Activated naive CD4-positive, alpha-beta T cell (primary cell): ENCODE measurements around the gene EVL.
"Not testable (repeated sequence)": the region's sequence is repeated elsewhere in the genome, so short reads cannot be mapped to it uniquely, and the experiment has no call there.

Source experiments
- DNase-seq, 4 experiments: peaks; one replicate each; lab custom pipeline; 2025; lab: John Stamatoyannopoulos, UW

Gene EVL, protein sequence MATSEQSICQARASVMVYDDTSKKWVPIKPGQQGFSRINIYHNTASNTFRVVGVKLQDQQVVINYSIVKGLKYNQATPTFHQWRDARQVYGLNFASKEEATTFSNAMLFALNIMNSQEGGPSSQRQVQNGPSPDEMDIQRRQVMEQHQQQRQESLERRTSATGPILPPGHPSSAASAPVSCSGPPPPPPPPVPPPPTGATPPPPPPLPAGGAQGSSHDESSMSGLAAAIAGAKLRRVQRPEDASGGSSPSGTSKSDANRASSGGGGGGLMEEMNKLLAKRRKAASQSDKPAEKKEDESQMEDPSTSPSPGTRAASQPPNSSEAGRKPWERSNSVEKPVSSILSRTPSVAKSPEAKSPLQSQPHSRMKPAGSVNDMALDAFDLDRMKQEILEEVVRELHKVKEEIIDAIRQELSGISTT

DNA sequence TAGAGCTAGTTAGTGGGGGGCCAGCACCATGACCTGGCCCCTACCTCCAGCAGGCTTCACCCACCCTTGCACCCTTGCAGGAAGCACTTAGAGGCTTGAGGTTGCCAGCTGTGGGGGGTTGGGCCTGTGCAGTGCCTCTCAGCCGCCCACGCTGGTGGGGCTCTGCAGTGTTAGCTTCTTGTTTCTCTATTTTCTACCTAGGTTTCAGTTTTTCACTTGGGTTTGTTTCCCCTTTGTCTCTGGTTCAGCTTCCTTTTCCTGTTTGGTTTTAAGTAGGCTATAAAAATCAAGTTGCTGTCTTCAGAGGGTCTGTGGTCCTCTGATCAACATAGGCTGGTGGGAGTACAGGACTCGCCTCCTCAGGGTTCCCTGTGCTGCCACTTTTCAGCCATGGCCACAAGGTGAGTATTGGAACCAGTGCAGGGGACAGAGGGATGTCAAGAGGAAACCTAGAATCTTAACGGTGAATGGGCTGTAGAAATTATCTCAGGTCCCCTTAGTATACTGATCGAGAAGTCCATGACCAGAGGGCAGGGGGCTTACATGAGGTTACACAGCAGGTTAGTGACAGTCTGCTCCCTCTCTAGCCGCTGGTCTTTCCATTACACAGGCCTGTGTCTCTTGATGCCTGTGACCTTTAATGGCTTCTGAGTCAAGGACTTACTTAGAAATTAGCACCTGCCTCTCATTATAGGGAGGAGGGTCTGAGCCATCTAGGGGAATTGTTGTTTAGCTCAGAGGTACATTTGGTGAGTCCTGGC is at the start of gene EVL:
EVL (plus strand) TSS at position 312 of the 761 bp plus-strand sequence; CDS start at position 391, 79 bp downstream.
- peak; percentile 36 to 70 (median 56) for DNase-seq

DNA sequence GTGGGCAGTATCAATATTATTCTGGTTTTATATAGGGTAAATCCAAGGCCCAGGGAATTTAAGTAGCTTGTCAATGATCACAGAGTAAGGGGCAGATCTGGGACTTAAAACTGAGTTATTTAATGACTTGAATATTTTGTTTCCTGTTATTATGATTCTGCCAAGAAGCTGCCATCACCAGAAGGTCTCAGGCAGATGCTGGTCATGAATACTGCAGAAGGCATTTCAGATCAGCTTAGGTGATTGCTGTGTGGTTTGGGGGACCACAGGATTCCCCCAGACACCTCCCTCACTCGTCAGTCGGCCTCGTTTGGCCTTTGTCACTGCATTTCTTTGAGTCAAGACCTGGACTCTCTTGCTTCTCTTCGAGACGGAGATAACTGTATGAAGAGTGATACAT is 47.7 kb upstream of the EVL start:
- no peak for DNase-seq

DNA sequence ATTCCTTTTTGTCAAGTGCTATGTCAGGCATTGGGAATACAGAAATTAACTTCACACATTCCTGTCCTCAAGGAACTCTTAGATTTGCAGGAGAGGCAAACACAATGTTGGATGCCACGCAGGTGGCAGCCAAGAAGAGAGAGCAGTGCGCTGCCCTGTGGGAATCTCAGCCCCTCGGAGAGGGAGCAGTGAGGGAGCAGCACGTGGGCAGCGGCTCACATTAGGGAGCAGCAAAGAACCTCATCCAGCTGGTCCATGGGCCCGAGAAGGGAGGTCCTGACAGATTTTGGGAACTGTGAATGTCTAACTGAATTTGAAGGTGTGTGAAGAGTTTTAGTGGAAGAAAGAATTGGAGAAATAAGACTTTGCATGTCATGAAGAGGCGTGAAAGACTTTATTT is 47.2 kb upstream of the EVL start:
- no peak for DNase-seq

DNA sequence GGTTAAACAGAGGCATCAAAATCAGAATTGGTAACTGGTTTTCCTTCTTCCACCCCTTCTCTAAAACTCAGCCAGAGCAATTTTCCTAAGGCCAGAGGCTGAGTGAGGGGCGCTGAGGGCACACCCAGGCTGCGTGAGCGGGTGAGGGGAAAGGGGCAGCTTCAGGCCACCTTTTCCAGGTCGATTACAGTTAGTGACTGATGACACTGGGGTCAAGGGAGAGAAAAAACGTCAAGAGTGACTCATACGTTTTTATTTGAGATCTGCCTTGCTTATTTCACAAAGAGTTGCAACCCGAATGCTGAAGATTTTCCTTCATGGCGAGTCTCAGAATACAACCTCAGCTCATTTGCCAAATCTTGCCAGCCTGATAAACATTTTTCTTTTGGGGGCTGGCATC is 46.7 kb upstream of the EVL start:
- no peak for DNase-seq

DNA sequence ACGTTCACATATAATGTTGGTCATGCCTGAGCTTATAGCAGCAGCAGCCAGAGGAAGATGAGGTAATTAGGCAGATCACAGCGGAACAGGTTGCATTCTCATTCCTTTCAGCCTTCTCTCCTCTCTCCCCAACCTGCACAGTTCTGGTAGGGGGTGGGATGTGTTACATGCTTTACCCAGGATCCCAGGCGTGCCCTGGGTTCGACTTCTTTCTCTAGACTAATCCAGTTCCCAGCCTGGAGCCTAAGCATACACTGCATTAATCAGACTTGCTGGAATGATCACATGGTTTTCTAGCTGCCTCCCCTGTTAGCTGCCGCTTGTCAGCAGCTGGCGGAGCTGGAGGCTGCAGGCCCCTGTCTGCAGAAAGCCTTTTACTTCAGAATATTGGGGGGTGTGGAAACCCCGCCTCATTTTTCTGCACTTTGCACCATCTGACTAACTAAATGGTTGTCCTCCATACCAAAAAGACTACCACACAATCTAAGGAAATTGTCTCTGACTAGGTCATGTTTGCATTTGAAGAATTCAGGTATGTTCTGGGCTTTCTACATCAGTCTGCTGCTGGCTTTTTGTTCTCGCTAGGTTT is 46.0 kb upstream of the EVL start:
- DNase-seq, result no peak

DNA sequence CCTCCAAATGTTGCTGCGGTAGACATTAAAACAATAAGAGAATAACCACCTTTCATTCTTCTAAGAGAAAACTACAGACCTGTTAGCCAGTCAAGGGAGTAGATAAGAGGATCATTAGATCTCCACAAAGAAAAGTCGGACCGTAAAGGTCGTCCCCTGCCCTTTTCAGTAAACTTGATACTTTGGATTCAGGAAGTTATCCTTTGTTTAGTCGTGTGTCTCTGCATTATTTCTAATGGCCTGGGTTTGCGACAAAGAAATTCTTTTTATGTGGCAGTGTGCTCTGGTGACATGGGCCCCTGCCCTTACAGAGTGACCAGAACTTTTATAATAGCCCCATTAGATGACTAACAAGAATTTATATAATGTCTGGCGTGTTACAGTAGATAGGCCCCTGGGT is 44.6 kb upstream of the EVL start:
- no peak for DNase-seq

DNA sequence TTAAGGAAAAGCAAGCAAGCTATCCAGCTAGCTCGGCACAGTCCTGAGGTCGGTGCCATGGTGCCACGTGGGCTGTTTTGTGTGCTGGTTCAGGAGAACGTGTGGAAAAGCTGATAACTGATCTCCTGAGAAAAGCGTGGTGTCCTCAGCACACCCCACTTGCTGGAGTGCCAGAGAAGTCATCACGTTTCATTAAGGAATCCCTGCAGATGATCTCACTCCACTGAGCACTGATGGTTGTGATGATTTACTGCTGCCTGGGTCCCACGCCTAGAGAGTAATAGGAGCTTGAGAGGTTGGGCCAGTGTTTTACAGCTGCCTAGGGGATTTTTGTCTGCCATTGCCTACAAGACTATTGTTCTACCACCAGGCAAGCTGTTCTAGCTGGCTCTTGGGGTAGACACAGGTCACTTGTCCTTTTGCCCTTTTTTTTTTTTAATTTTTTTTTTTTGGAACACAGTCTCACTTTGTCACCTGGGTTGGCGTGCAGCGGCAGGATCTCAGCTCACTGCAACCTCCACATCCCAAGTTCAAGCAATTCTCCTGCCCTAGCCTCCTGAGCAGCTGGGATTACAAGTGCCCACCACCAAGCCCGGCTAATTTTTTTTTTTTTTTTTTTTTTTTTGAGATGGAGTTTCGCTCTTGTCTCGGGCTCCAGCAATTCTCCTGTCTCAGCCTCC is 42.3 kb upstream of the EVL start:
- no peak for DNase-seq

DNA sequence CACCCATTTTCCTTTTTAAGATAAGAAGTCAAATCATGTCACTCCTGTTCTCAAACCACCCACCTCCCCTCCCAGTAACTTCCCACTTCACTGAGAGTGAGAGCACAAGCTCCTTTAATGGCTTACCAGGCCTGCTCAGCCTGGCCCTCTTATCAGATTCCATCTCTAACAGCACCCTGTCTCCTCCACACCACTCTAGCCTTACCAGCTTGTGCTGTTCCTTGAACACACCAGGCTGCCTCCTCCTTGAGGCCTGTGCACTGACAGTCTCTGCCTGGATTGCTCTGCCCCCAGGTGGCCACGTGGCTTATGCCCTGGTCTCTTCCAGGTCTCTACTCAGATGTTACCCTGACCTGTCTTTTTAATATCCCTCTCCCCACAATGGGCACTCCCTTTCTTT is 40.1 kb upstream of the EVL start:
- DNase-seq, result no peak

DNA sequence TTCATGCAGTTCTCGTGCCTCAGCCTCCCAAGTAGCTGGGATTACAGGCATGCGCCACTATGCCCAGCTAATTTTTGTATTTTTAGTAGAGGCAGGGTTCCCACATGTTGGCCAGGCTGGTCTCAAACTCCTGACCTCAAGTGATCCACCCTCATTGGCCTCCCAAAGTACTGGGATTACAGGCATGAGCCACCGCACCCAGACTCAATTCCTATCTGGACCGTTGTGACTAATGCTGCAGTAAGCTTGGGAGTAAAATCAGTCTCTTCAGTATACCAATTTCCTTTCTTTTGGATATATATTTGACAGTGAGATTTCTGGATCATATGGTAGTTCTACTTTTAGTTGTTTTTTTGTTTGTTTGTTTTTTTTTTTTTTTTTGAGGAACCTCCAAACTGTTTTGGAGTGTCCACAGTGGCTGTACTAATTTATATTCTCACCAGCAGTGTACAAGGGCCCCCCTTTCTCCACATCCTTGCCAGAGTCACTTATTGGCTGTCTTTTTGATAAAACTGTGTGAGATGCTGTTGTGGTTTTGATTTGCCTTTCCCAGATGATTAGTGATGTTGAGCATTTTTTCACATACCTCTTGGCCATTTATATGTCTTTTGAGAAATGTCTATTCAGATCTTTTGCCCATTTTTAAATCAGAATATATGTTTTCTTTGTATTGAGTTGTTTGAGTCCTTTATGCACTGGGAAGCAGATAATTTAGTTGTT is 37.3 kb upstream of the EVL start:
- no peak for DNase-seq

DNA sequence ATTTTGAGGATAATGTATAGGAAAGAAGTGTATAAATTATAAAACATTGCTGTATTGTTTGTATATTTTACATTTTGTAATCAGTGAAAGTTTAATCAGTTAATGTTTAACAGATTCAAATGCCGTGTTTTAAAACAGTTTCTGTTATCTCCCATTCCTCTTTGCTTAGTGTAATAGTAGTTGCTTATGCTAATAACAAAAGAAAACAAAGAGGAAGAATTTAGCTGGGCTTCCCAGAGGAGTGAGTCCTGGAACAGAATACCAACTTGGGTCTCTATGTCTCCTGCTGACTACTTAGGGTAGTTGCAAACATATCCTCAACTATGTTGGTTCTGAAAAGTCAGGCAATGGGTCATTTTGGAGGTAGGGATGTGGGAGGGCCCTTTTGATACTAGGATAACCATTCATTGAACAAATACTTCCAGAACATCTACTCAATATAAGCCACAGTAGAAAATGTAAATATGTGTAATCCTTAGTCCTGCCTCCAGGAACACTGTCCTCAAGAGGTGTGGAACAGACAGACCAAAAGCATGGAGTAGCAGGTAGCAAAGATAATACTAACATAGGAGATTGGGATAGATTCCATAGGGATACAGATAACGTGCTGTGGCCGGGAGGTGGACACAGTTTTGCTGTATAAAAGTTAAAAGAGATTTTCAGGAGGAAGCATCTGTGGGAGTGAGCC is 36.1 kb upstream of the EVL start:
- DNase-seq, result no peak

DNA sequence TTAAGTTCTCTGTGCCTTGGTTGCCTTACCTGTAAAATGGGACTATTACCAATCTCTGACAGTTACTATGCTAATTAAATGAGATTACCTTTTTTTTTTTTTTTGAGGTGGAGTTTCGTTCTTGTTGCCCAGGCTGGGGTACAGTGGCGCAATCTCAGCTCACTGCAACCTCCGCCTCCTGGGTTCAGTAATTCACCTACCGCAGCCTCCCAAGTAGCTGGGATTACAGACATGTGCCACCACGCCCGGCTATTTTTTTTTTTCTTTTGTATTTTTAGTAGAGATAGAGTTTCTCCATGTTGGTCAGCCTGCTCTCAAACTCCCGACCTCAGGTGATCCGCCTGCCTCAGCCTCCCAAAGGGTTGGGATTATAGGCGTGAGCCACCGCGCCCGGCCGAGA is 35.2 kb upstream of the EVL start:
- DNase-seq, result not testable (repeated sequence)

DNA sequence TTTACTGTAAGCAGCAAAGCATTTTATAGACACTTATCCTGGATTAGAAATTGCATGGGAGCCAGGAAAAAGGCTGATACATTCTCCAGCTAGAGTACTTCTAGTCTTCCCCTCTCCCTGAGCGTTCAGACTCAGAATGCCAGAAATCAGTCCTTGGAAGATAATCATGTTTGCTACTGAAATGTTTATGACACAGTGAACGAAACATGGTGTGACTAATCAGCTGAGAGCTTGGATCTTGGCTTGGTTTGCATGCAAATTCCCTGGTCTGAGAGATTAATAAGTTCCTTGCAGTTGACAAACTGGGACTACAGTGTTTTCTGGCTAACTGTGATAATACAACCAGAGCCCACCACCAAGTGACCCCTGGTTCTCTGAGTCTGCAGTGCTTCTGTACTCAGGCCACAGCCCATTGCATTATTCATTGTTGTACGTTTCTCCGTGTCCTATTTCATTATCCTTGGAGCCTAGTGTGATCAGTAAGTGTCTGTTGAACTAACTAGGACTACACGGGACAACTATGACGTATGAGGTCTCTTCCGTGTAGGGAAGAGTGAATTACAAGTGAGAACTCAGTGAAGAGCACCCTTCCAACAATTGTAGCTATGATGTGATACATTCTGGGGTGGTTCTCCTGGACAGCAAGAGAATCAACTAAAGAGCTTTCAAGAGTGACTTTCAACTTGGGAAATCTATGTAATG is 34.6 kb upstream of the EVL start:
- DNase-seq, result no peak

DNA sequence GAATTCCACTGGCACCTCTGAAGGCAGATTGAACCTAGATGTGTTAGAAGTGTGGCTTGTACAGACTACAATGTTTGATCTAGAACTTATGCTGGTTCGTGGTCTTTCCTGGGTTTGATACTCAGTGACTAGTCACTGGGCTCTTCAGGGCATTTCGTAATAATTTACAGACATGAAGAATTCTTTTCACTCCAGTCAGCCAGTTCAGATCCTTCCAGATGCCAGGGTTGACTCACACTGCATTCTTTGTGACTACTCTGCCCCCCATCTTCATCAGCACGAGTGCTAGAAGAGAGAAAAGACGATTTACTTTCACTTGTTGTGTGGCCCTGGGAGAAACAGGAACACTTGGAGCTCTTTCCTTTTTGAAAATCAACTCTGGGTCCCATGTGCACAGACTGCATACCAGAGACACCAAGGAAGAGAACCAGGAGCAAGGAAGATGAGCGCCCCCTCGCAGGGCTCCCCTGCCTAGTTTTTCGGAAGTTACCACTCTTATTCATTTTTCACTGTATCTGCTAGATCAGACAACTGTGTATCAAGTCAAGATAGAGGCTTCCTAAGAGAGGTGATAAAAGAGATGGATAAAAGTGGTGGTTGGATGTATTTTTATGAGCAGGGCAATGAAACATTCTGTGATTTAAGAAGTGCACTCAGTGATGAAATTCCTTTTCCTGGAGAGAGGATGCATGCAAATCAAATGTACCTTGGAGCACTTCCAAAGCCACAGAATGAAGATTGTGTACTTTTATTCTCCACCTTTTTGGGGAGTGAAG is 33.5 kb upstream of the EVL start:
- no peak for DNase-seq

DNA sequence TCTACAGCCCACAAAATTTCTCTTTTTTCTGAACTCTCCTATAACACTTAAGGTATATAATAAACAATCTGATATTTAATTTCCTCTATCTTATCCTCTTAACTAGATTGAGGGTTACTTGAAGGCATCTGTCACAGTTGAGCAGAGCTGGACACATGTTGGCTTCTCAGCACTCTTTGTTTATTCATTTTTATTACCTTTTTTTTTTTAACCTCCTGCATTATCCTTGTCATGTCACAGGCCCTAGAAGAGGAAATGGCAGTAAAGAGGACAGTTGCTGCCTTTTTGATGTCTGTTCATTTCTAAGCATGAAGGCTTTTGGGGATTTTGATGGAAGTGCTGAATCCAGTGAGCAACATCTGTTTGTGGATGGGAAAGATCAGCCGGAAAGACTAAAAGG is 32.5 kb upstream of the EVL start:
- no peak for DNase-seq

DNA sequence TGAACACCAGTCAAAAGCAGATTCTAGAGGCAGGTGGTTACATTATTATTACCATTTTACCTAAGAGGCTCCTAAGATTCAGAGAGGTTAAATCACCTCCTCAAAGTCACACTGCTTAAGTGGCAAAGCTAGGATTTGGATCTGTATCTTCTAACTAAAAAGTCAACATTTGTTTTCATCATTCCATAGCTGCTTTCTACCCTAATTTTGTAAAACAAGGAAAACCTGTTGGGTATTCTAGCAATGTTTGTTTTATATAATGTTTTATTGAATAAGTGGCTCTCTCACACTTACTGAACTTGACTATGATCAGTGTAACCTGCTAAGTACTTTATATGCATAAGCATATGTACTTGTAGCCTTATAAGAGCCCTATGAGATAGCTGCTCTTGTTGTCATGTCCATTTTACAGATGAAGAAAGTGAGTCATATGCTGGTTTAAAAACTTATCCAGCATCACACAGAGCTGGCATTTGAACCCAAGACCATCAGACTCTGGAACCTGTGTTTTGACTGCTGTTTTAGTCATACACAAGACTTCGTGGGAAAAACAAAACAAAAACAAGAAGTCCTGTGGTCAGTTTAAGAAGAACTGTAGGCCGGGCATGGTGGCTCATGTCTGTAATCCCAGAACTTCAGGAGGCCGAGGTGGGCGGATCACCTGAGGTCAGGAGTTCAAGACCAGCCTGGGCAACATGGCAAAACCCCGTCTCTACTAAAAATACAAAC is 31.7 kb upstream of the EVL start:
- no peak for DNase-seq

DNA sequence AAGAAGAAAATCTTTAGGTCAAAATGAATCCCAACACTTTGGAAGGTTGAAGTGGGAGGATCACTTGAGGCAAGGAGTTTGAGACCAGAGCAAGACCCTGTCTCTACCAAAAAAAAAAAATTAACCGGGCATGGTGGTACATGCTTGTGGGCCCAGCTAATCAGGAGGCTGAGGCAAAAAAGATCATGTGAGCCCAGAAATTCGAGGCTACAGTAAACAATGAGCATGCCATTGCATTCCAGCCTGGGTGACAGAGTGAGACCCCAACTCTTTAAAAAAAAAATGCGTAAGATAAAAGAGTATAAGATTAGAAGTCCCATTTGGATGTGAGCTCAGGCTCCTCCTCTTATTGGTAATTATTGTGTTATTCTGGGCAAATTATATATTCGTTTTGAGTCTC is 30.8 kb upstream of the EVL start:
- DNase-seq, result no peak

DNA sequence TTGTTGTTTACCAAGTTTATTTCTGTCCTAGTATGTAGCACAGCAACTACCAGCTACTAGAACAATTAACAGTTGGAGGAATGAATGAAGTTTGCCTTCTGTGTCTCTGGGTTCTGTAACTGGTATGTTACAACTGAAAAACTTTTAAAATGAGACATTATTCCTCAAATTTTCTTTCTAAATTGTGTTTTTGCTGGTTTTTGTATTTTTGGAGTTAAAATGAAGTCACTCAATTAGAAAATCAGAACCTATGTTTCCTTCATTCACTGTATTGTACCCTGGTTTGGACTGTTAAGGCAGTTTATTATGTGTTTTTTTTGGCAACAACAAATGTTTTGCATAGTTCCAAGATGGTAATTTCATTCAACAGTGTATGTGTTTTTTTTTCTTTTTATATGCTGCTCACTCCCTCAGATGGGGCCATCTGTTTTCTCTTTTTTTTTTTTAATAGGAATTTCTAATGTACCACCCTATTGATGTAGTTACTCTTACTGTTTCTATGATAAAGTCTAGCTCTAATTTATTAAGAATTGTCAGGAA is 30.2 kb upstream of the EVL start:
- no peak for DNase-seq

DNA sequence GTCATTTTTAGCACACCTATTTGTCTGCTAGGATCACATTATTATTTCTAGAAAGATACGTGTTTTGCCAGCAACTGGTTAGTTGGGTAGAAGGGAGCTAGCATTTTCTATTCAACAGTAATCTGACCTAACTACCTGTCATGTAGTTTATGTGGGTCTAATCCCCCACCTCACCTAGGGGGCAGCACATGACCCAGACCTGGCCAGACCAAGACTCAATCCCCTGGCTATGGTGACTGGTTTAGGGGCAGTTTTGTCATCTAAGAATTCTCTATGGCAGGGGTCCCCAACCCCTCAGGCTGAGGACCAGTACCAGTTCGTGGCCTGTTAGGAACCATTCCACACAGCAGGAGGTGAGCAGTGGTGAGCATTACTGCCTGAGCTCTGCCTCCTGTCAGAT is 29.5 kb upstream of the EVL start:
- DNase-seq, result no peak

DNA sequence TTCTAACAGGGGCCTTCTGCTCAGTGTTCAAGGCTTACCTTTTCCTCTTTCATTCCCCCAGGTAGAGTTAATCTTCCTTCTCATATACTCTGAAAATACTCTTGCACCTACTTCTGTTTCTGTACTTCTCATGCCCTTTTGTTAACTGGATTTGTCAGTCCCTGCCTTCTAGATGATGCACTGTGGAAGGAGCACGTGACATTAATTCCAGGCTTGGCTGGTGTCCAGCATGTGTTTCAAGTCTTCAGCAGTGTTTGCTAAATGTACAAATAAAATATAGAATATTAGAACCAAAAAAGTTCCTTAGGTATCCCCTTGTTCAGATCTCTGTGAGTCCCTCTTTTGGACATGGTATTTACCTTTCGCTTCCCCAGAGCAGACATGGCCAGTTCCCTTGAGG is 27.9 kb upstream of the EVL start:
- DNase-seq, result no peak
